ENCODE data around the gene VCX2.

Gene VCX2

DNA sequence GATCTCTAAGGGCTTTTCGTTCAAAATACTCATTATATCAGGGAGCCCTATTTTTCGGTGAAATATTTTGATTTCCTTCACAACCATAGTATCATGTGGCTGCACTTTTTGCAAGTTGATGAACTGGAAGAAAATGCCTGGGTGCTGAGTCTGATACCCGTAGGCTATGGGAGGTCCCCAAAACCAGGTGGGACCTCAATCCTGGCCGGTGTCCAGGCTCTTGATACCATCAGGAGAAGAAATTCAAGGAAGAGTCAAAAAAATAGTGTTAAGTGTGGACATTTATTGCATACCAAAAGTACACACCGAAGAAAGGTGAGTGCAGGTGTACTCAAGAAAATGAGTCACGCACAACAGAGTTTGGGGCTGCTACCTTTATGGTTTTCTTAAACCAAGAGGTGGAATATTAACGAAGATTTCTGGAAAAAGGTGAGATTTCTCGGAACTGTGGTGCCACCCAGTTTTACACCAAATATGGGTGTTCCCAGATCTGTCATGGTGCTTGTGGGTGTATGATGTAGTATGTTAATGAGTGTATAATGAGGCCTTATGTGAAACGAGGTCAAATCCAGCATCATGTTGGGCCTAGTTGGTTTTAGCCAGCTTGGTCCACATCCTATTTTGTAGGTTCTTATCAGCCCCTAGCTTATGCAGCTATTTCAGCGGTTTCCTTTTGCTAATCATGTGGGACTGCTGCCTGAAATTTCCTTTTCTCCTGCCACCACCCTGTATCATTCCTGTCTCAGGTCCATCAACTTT is 29.9 kb downstream of the VCX2 start:
- TF ChIP-seq GATA3 (IDR thresholded peaks at IDR 0.05; ENCODE audit: low read depth, low read length) (no peak), GATA2 (IDR thresholded peaks at IDR 0.05; ENCODE audit: low read depth, low read length) (no peak)

DNA sequence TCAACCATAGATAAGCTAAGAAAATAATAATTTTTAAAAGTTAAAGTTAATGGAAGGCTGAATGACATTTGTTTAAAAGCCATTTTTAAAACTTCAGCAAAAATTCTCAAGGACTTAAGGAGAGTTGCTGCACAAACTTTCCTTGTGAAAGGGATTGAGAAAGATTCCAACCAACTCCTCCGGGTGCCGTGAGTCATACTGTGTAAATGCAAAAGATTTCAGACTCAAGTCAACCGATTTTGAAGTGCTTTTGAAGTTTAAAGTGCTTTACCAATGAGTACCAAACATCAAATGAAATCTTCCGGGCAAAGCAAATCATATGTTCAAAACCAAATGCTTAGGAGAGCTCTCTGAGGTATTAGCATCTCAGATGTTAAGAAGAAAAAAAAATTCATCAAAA is 31.4 kb downstream of the VCX2 start:
- TF ChIP-seq GATA3 (IDR thresholded peaks at IDR 0.05; ENCODE audit: low read depth, low read length) (no peak), GATA2 (IDR thresholded peaks at IDR 0.05; ENCODE audit: low read depth, low read length) (no peak)

DNA sequence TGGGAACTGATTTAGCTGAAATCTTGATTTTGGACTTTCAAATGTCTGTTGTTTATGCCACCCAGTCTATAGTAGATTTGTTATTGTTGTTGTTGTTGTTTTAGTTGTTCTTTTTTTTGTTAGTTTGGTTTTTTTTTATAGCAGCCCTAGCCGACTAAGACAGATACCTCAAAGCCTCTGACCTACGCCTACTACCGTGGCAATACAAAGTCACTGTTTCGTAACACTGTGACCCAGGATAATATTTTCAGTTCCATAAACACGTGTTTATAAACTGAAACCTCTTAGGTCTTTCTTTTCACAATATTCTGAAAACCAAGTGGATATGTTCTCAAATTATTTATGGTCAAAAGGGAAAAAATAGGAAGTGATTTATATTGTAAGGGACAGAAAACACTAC is 32.8 kb downstream of the VCX2 start:
- TF ChIP-seq GATA2 (IDR thresholded peaks at IDR 0.05; ENCODE audit: low read depth, low read length) (no peak), GATA3 (IDR thresholded peaks at IDR 0.05; ENCODE audit: low read depth, low read length) (no peak)

DNA sequence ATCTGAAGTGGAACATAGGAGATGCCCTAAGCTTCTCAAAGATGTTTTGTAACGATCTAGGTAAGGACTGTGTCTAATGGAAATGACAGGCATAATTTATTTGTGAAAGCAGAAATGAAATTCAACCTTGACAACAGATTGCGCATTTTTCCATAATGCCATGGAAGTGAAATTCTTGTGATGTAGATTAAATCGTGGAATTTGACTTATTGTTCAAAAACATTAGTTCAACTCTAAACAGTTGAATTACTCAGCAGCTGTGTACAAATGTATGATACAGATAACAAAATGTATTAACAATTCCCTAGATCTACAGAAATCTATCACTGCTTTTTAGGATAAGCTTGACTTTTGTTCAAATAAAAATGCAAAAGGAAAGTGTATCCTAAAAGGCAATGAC is 44.4 kb downstream of the VCX2 start:
- no peak for TF ChIP-seq GATA2 (IDR thresholded peaks at IDR 0.05; ENCODE audit: low read depth, low read length)
- TF ChIP-seq GATA3 (IDR thresholded peaks at IDR 0.05; ENCODE audit: low read depth, low read length): no peak

DNA sequence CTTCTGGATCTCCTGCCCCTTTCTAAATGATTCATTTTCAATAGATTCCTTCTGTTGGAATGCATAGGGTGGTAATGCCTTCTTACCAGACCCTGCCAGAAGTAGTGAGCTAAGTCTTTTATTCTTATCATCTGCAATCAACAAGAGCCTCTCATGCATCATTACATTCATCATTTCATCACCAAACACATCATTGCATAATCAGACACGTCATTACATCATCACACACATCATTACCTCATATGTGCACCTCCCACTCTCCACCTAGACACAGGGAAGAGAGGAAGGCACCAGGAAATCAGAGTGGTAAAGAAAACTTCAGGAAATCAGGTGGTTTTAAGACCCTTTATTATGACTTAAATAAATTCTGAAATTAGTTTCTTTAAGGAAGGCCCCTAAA is 45.0 kb downstream of the VCX2 start:
- TF ChIP-seq GATA3 (IDR thresholded peaks at IDR 0.05; ENCODE audit: low read depth, low read length) (no peak), GATA2 (IDR thresholded peaks at IDR 0.05; ENCODE audit: low read depth, low read length) (no peak)

DNA sequence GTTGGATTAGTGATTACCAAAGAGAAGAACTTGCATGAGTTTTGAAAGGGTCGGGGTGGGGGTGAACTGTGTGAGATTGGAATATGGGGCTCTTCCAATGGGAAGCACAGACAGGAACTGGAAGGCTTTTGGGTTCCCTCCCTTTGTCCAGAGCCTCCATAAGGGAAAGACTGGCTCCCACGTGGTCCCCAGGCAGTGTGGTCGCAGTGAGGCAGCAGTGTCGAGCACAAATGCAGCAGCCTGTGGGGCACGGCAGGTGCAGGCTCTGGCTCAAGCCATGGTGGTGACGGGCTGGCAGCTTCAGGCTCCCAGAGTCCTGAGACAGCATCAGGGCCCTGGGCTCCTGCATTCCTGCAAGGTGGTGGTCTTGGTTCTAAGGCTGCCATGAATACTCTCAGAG is 45.5 kb downstream of the VCX2 start:
- TF ChIP-seq GATA2 (IDR thresholded peaks at IDR 0.05; ENCODE audit: low read depth, low read length) (no peak), GATA3 (IDR thresholded peaks at IDR 0.05; ENCODE audit: low read depth, low read length) (no peak)

DNA sequence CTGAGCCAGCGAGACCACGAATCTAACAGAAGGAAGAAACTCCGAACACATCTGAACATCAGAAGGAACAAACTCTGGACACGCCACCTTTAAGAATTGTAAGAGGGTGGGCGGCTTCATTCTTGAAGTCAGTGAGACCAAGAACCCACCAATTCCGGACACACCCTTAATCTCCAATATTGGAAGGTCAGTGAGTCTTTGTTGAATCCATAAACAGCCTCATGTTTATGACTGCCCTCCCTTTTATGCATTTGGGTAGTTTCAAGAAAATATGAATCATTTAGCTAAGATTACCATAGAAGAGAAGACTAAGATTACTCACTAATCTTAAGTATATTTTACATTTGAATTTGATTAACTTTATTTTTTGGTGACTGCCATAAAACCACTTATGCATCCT is 48.5 kb downstream of the VCX2 start:
- TF ChIP-seq GATA3 (IDR thresholded peaks at IDR 0.05; ENCODE audit: low read depth, low read length): no peak
- no peak for TF ChIP-seq GATA2 (IDR thresholded peaks at IDR 0.05; ENCODE audit: low read depth, low read length)

Measured in SH-SY5Y (cell line).